ENCODE data around the gene SLC12A4.

- no peak for TF ChIP-seq POLR2A (IDR thresholded peaks at IDR 0.05; ENCODE audit: low read depth, low read length)
- no peak for TF ChIP-seq POLR2AphosphoS5 (IDR thresholded peaks at IDR 0.05; ENCODE audit: low read depth, low read length)
- TF ChIP-seq TAF1 (IDR thresholded peaks at IDR 0.05; ENCODE audit: low read depth, low read length), result no peak
- no peak for TF ChIP-seq PAX5 (IDR thresholded peaks at IDR 0.05; ENCODE audit: insufficient read depth, low read length, severe bottlenecking)
- no peak for TF ChIP-seq SPI1 (IDR thresholded peaks at IDR 0.05; ENCODE audit: low read depth, low read length)
- no peak for TF ChIP-seq POU2F2 (IDR thresholded peaks at IDR 0.05; ENCODE audit: low read depth, low read length)
Observed at GRCh38 chr16:67939507-67940445, 28.7 kb downstream of the SLC12A4 start.
